PC-9 (cell line): ENCODE data around the gene CREB3L1. TPM values are rescaled to one million over a fixed set of nuclear protein-coding genes. Genes with fewer than 3 reads are reported as not detected.

ENCODE experiments used
- BruUV-seq: library from RNA; stranded (reverse); fragments of 400-500 nt; replicated peaks from 2 replicates; lab custom pipeline; 2021; lab: Mats Ljungman, UMichigan
- CTCF ChIA-PET: fragments of 300-600 bp; sonication (Branson Sonifier 250); formaldehyde crosslinking; loops from one replicate; lab custom pipeline; 2022; ENCODE audit warnings: antibody characterized with exemption; lab: Charles Lee
- POLR2A ChIA-PET: fragments of 300-600 bp; sonication (Branson Sonifier 250); formaldehyde crosslinking; loops from one replicate; lab custom pipeline; 2022; ENCODE audit warnings: antibody characterized with exemption; ENCODE audit not compliant: unreplicated experiment; lab: Charles Lee
- DNase-seq, 2 experiments: peaks; one replicate each; pipeline versions ENCODE4 v3.0.0 to v3.0.0-alpha.2; 2015 to 2022; ENCODE audit warnings: mixed read lengths in 1 of 2
- H2AFZ ChIP-seq: fragments of 200-600 bp; sonication (generic); 2 replicates; pipeline ENCODE4 v1.8.1; 2017; ENCODE audit warnings: antibody characterized with exemption
- H3F3A ChIP-seq: fragments of 200-600 bp; sonication (generic); 2 replicates; pipeline ENCODE4 v1.8.1; 2017; ENCODE audit warnings: antibody characterized with exemption, mild to moderate bottlenecking, low read depth; ENCODE audit not compliant: insufficient read depth
- H3K27ac ChIP-seq: fragments of 200-600 bp; sonication (generic); 2 replicates; pipeline ENCODE4 v1.6.1; 2016; ENCODE audit warnings: mixed run types
- H3K27me3 ChIP-seq: fragments of 200-600 bp; sonication (generic); 2 replicates; pipeline ENCODE4 v1.6.1; 2016; ENCODE audit warnings: low read depth, mixed run types; ENCODE audit not compliant: insufficient read depth
- H3K36me3 ChIP-seq: fragments of 200-600 bp; sonication (generic); 2 replicates; pipeline ENCODE4 v1.6.1; 2016; ENCODE audit warnings: low read depth, mixed run types
- H3K4me1 ChIP-seq: fragments of 200-600 bp; sonication (generic); replicated peaks from 2 replicates; pipeline ENCODE4 v1.6.1; 2016; ENCODE audit warnings: mixed run types; ENCODE audit not compliant: insufficient read depth
- H3K4me2 ChIP-seq: fragments of 200-600 bp; sonication (generic); 2 replicates; pipeline ENCODE4 v1.6.1; 2017; ENCODE audit warnings: mixed run types
- H3K4me3 ChIP-seq: fragments of 200-600 bp; sonication (generic); 2 replicates; pipeline ENCODE4 v1.6.1; 2016; ENCODE audit warnings: mixed run types
- H3K79me2 ChIP-seq: fragments of 200-600 bp; sonication (generic); 2 replicates; pipeline ENCODE4 v1.6.1; 2017; ENCODE audit warnings: low read depth, mixed run types
- H3K9me2 ChIP-seq: fragments of 200-600 bp; sonication (generic); 2 replicates; pipeline ENCODE4 v1.8.1; 2017; ENCODE audit warnings: mild to moderate bottlenecking; ENCODE audit not compliant: insufficient read depth
- H3K9me3 ChIP-seq: fragments of 200-600 bp; sonication (generic); 2 replicates; pipeline ENCODE4 v1.8.1; 2016; ENCODE audit warnings: low read depth; ENCODE audit not compliant: insufficient read depth
- H4K20me1 ChIP-seq: fragments of 200-600 bp; sonication (generic); 2 replicates; pipeline ENCODE4 v1.8.1; 2017; ENCODE audit not compliant: insufficient read depth
- EZH2 ChIP-seq: fragments of 200-600 bp; sonication (generic); IDR thresholded peaks from 2 replicates; pipeline ENCODE4 v1.8.0; 2017; ENCODE audit warnings: antibody characterized with exemption, low read depth
- intact Hi-C: fragments of 100-400 bp; cut with micrococcal nuclease; formaldehyde crosslinking; loops from one replicate; pipeline ENCODE4 v1.10.0; 2022; ENCODE audit not compliant: unreplicated experiment
- total RNA-seq: library from RNA; stranded (reverse); gene quantifications from 2 replicates; pipeline ENCODE4 v1.2.3, GENCODE V29; 2021
- TF ChIP-seq, protein P1 (sequence below): fragments of 200-600 bp; sonication (generic); conservative IDR thresholded peaks from 2 replicates; pipeline ENCODE4 v1.6.1; 2017; ENCODE audit warnings: mixed run types, antibody characterized with exemption, mild to moderate bottlenecking, moderate library complexity

The CREB3L1 gene
- total RNA-seq, 1 experiment from 2014 or later = 3.1 TPM

DNA sequence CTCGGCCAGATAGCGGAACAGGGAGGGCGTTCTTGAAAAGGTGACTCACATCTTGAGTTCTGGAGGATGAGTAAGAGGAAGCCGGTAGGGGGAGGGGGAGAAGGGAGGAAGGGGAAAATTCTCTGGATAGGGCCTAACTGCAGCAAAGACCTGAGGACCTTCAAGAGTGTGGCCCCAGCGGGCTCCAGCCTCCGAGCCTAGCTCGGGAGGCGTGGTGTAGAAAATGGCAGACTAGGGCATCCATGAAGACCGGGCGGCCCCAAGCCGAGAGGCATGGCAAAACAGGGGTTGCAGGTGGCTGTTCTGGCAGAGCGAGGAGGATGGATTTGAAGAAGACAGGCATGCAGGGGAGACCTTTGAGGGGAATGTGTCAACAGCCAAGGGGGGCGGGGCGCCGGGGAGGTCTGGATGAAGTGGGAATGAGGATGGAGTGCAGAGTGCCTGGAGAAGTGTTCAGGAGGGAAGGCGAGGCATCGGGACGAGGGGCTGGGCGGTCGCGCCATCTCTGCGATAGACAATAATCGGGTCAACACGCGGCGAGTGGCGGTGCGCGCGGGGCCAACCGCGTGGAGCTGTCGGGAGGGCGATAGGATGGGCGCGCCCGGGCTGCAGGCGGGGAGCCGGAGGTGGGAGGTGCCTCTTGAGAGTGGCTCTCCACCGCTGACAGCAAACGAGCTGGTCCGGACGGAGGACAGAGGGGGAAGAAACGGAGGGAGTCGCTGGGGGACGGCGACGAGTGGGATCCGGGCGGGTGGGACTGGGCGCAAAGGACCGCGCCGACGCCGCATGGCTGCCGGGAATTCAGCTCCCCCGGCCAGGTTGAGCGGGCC is 40.0 kb upstream of the CREB3L1 start:
- Histone ChIP-seq H3K79me2 (0 out of 2 replicates have a peak, but pooled peaks cover 4% of the 10 kb centered on the region), H3K4me2 (peak overlapping the region; percentile 92), H3F3A (peaks cover 24% of the 10 kb centered on the region), H3K9me2 (no peaks in the 10 kb centered on the region), H4K20me1 (no peaks in the 10 kb centered on the region), H2AFZ (peak overlapping the region; percentile 91), H3K4me3 (peak overlapping the region; percentile 72), H3K9me3 (no peaks in the 10 kb centered on the region; the same call in 1 of the 2 replicates), H3K4me1 (peaks cover 37% of the 10 kb centered on the region), H3K36me3 (no peaks in the 10 kb centered on the region), H3K27ac (peak overlapping the region; percentile 52; the same call in 1 of the 2 replicates), H3K27me3 (no peaks in the 10 kb centered on the region)
- TF ChIP-seq EZH2 = no peak
- TF ChIP-seq, protein P1, sequence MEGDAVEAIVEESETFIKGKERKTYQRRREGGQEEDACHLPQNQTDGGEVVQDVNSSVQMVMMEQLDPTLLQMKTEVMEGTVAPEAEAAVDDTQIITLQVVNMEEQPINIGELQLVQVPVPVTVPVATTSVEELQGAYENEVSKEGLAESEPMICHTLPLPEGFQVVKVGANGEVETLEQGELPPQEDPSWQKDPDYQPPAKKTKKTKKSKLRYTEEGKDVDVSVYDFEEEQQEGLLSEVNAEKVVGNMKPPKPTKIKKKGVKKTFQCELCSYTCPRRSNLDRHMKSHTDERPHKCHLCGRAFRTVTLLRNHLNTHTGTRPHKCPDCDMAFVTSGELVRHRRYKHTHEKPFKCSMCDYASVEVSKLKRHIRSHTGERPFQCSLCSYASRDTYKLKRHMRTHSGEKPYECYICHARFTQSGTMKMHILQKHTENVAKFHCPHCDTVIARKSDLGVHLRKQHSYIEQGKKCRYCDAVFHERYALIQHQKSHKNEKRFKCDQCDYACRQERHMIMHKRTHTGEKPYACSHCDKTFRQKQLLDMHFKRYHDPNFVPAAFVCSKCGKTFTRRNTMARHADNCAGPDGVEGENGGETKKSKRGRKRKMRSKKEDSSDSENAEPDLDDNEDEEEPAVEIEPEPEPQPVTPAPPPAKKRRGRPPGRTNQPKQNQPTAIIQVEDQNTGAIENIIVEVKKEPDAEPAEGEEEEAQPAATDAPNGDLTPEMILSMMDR = no peak
- POLR2A ChIA-PET = interaction anchor here (0.6 to 0.7 kb wide), 3 partner anchors 18 to 126 kb away, joined by 3 read pairs; no protein-coding TSS in a partner anchor
- DNase-seq = peak; percentile 66 to 81
- CTCF ChIA-PET = interaction anchor here (0.5 to 2.9 kb wide), 6 partner anchors 62 to 362 kb away, joined by 3 to 21 read pairs (median 4); no protein-coding TSS in a partner anchor
- BruUV-seq = no TSS peak
- intact Hi-C loops = loop anchor here (1.0 to 10.0 kb wide), 5 partner anchors 60 to 393 kb away; partner anchors contain the start of genes CRY2 and PHF21A

DNA sequence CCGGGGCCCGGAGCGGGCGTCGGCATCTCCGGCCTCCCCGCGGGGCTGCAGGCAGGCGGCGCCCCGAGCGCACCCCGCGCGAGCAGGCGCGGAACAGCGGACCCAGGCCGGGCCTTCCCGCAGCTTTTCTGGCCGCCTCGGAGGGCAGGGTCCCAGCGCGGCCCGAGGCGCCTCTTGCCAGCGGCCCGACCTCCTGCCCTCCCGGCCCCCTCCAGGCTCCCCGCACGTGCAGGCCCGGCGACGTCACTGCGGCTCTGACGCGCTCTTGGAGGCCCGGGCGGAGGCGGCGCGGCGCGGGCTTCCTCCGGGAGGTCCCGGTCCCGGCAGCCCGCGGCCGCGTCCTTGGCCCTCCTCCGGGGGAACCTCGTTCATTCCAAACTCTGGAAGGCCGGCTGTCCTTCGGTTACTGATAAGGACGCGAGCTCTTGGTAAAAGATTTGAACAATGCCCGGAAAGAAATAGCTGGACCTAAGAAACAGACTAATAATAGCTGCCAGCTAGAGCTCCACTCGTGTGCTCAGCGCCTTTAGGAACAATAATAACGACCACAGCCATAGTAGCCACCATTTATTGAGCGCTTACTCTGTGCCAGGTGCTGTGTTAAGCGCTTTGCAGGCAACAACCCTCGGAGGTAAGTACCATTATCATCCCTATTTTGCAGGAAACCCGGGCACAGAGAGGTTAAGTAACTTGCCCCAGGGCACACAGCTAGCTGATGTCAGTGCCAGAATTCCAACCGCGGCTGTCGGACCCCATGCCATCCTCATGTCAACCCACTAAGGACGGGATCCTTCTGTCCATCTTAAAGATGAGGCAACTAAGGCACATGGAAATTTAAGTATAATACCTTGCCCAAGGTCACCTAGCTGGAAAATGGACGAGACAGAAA is 39.1 kb upstream of the CREB3L1 start:
- peak overlapping the region; percentile 72 for H3K4me3 ChIP-seq
- ChIA-PET POLR2A (interaction anchor here (0.6 to 0.9 kb wide), 9 partner anchors 19 to 174 kb away, joined by 3 to 11 read pairs (median 3); no protein-coding TSS in a partner anchor), CTCF (interaction anchor here (0.6 to 2.9 kb wide), 9 partner anchors 59 to 363 kb away, joined by 3 to 21 read pairs (median 4); no protein-coding TSS in a partner anchor)
- TF ChIP-seq, protein P1 = no peak
- no peak for TF ChIP-seq EZH2
- no peaks in the 10 kb centered on the region for H4K20me1 ChIP-seq
- H3K79me2 ChIP-seq = 0 out of 2 replicates have a peak, but pooled peaks cover 4% of the 10 kb centered on the region
- no peaks in the 10 kb centered on the region for H3K36me3 ChIP-seq
- H3K27me3 ChIP-seq = no peaks in the 10 kb centered on the region
- H3K9me3 ChIP-seq = no peaks in the 10 kb centered on the region; the same call in 1 of the 2 replicates
- DNase-seq = peak in 1 of 2 experiments; percentile 48
- H3K4me2 ChIP-seq = peak overlapping the region; percentile 92
- intact Hi-C loops = loop anchor here (5.0 to 10.0 kb wide), 2 partner anchors 61 to 394 kb away; partner anchors contain the start of gene CRY2
- H3K9me2 ChIP-seq = no peaks in the 10 kb centered on the region
- peaks cover 42% of the 10 kb centered on the region for H3K4me1 ChIP-seq
- H2AFZ ChIP-seq = peak overlapping the region; percentile 91; the same call in 1 of the 2 replicates
- H3F3A ChIP-seq = peaks cover 31% of the 10 kb centered on the region
- no peak overlapping the region for H3K27ac ChIP-seq
- TSS peak; percentile 5 for BruUV-seq
